Measurements from ENCODE around the gene SYNDIG1. TPM values are rescaled to one million over a fixed set of nuclear protein-coding genes. Genes with fewer than 3 reads are reported as not detected.
A peak's percentile ranks its signal among the peaks of the same experiment; 100 is the strongest.

SYNDIG1 gene
- total and polyA plus RNA-seq, 2 experiments from 2014 or later, result 1.7 to 2.4 TPM

GRCh38 chr20:24493181-24493580, 23.8 kb downstream of the SYNDIG1 start:
- Histone ChIP-seq H3K4me1 (ENCODE audit: low read depth) (peaks cover 5% of the 10 kb centered on the region), H3K27me3 (no peaks in the 10 kb centered on the region), H3K36me3 (no peaks in the 10 kb centered on the region), H3K27ac (no peak overlapping the region), H3K9me3 (ENCODE audit: low read depth) (no peaks in the 10 kb centered on the region), H3K4me3 (no peak overlapping the region)
- no peak for TF ChIP-seq CTCF (IDR thresholded peaks at IDR 0.05; ENCODE audit: low read depth, low read length)
- DNase-seq (ENCODE audit: low read depth in 1 of 2, low spot score in 1 of 2), result no peak

GRCh38 chr20:24493661-24494459, 24.4 kb downstream of the SYNDIG1 start:
- H3K27ac ChIP-seq, result no peak overlapping the region
- no peak overlapping the region for H3K4me3 ChIP-seq
- H3K4me1 ChIP-seq (ENCODE audit: low read depth), result peaks cover 5% of the 10 kb centered on the region
- no peaks in the 10 kb centered on the region for H3K9me3 ChIP-seq (ENCODE audit: low read depth)
- DNase-seq (ENCODE audit: low read depth in 1 of 2, low spot score in 1 of 2), result no peak
- no peaks in the 10 kb centered on the region for H3K27me3 ChIP-seq
- no peak for TF ChIP-seq CTCF (IDR thresholded peaks at IDR 0.05; ENCODE audit: low read depth, low read length)
- H3K36me3 ChIP-seq, result no peaks in the 10 kb centered on the region

- DNase-seq (ENCODE audit: low read depth in 1 of 2, low spot score in 1 of 2), result no peak
- no peaks in the 10 kb centered on the region for H3K9me3 ChIP-seq (ENCODE audit: low read depth)
Observed at GRCh38 chr20:24494460-24494920, 25.1 kb downstream of the SYNDIG1 start.

GRCh38 chr20:24495266-24495665, 25.8 kb downstream of the SYNDIG1 start:
- Histone ChIP-seq H3K27ac (no peak overlapping the region), H3K27me3 (no peaks in the 10 kb centered on the region), H3K4me3 (no peak overlapping the region), H3K9me3 (ENCODE audit: low read depth) (no peaks in the 10 kb centered on the region), H3K36me3 (no peaks in the 10 kb centered on the region), H3K4me1 (ENCODE audit: low read depth) (peaks cover 5% of the 10 kb centered on the region)
- TF ChIP-seq CTCF (IDR thresholded peaks at IDR 0.05; ENCODE audit: low read depth, low read length), result no peak
- no peak for DNase-seq (ENCODE audit: low read depth in 1 of 2, low spot score in 1 of 2)

More at GRCh38 chr20:24494460-24494920, 25.1 kb downstream of the SYNDIG1 start:
- Histone ChIP-seq H3K4me1 (ENCODE audit: low read depth) (peaks cover 5% of the 10 kb centered on the region), H3K27me3 (no peaks in the 10 kb centered on the region), H3K4me3 (no peak overlapping the region), H3K27ac (no peak overlapping the region), H3K36me3 (no peaks in the 10 kb centered on the region)
- TF ChIP-seq CTCF (IDR thresholded peaks at IDR 0.05; ENCODE audit: low read depth, low read length), result no peak

GRCh38 chr20:24497851-24498250, 28.4 kb downstream of the SYNDIG1 start:
- Histone ChIP-seq H3K4me1 (ENCODE audit: low read depth) (peaks cover 13% of the 10 kb centered on the region), H3K9me3 (ENCODE audit: low read depth) (no peaks in the 10 kb centered on the region), H3K27ac (peak overlapping the region; percentile 33), H3K36me3 (no peaks in the 10 kb centered on the region), H3K27me3 (no peaks in the 10 kb centered on the region), H3K4me3 (no peak overlapping the region)
- TF ChIP-seq CTCF (IDR thresholded peaks at IDR 0.05; ENCODE audit: low read depth, low read length), result no peak
- peak in 1 of 2 donors; percentile 89 for DNase-seq (ENCODE audit: low read depth in 1 of 2, low spot score in 1 of 2)

All from cardiac muscle cell (in vitro differentiated cells and primary cell).